Astrocyte (in vitro differentiated cells and primary cell): ENCODE data around the gene PALLD. TPM values are rescaled to one million over a fixed set of nuclear protein-coding genes. Genes with fewer than 3 reads are reported as not detected.

Experiments used
- DNase-seq: peaks from one replicate; pipeline ENCODE4 v3.0.0-alpha.2; 2010; ENCODE audit warnings: low read depth
- FAIRE-seq: peaks from 2 replicates; lab custom pipeline; 2011; peaks lifted over from hg19 to GRCh38; lab: Jason Lieb, UNC
- H2AFZ ChIP-seq: 2 replicates; pipeline ENCODE4 v1.6.0; 2012; ENCODE audit warnings: low read depth, low read length, inconsistent platforms
- H3K27ac ChIP-seq: 2 replicates; pipeline ENCODE4 v1.5.1; 2011; ENCODE audit warnings: low read depth, low read length, inconsistent platforms
- H3K27me3 ChIP-seq: 2 replicates; pipeline ENCODE4 v1.6.0; 2011; ENCODE audit warnings: low read length, inconsistent platforms; ENCODE audit not compliant: insufficient read depth
- H3K36me3 ChIP-seq: 2 replicates; pipeline ENCODE4 v1.5.1; 2011; ENCODE audit warnings: low read length, inconsistent platforms; ENCODE audit not compliant: insufficient read depth
- H3K4me1 ChIP-seq: 2 replicates; pipeline ENCODE4 v1.5.1; 2011; ENCODE audit warnings: low read length, inconsistent platforms; ENCODE audit not compliant: insufficient read depth
- H3K4me2 ChIP-seq: 2 replicates; pipeline ENCODE4 v1.6.0; 2012; ENCODE audit warnings: low read length, inconsistent platforms
- H3K4me3 ChIP-seq: 2 replicates; pipeline ENCODE4 v1.5.1; 2011; ENCODE audit warnings: low read depth, mild to moderate bottlenecking, low read length, inconsistent platforms; ENCODE audit not compliant: insufficient read depth
- H3K79me2 ChIP-seq: 2 replicates; pipeline ENCODE4 v1.6.0; 2012; ENCODE audit warnings: mild to moderate bottlenecking, low read length, inconsistent platforms; ENCODE audit not compliant: insufficient read depth
- H3K9ac ChIP-seq: 2 replicates; pipeline ENCODE4 v1.6.0; 2012; ENCODE audit warnings: mild to moderate bottlenecking, low read length, inconsistent platforms
- H3K9me3 ChIP-seq: 2 replicates; pipeline ENCODE4 v1.5.1; 2012; ENCODE audit warnings: low read depth, mild to moderate bottlenecking, low read length, inconsistent platforms; ENCODE audit not compliant: insufficient read depth
- H4K20me1 ChIP-seq: 2 replicates; pipeline ENCODE4 v1.6.0; 2012; ENCODE audit warnings: low read length, inconsistent platforms; ENCODE audit not compliant: insufficient read depth
- H3K27ac Mint-ChIP-seq: one replicate; pipeline ENCODE4 v1.8.0; 2021; ENCODE audit warnings: mild to moderate bottlenecking, mixed read lengths; ENCODE audit not compliant: unreplicated experiment
- H3K27me3 Mint-ChIP-seq: one replicate; pipeline ENCODE4 v1.8.0; 2021; ENCODE audit warnings: low read depth, mixed read lengths; ENCODE audit not compliant: unreplicated experiment
- H3K36me3 Mint-ChIP-seq: one replicate; pipeline ENCODE4 v1.8.0; 2021; ENCODE audit warnings: low read depth, mixed read lengths; ENCODE audit not compliant: unreplicated experiment
- H3K4me1 Mint-ChIP-seq: one replicate; pipeline ENCODE4 v1.8.0; 2021; ENCODE audit warnings: low read depth, mixed read lengths; ENCODE audit not compliant: unreplicated experiment
- H3K4me3 Mint-ChIP-seq: one replicate; pipeline ENCODE4 v1.8.0; 2021; ENCODE audit warnings: mild to moderate bottlenecking, moderate library complexity, mixed read lengths; ENCODE audit not compliant: unreplicated experiment
- H3K9me3 Mint-ChIP-seq: one replicate; pipeline ENCODE4 v1.8.0; 2021; ENCODE audit warnings: mild to moderate bottlenecking, mixed read lengths; ENCODE audit not compliant: unreplicated experiment
- CTCF ChIP-seq: IDR thresholded peaks from 2 replicates; pipeline ENCODE4 v1.5.1; 2011; ENCODE audit warnings: low read depth, mild to moderate bottlenecking, inconsistent platforms, low read length, moderate library complexity; ENCODE audit not compliant: insufficient read depth
- EZH2 ChIP-seq: IDR thresholded peaks from 2 replicates; pipeline ENCODE4 v1.6.1; 2012; ENCODE audit warnings: mild to moderate bottlenecking, low read length, inconsistent platforms; ENCODE audit not compliant: insufficient read depth
- total RNA-seq: library from RNA; stranded (reverse); gene quantifications from 2 replicates; pipeline ENCODE4 v1.2.1, GENCODE V29; 2021

PALLD gene
- total RNA-seq, 1 donor from 2014 or later: 498 TPM

- H3K4me3 ChIP-seq: no peak overlapping the region
- Mint-ChIP-seq H3K27ac (peak overlapping the region; percentile 77), H3K27me3 (no peaks in the 10 kb centered on the region), H3K9me3 (no peaks in the 10 kb centered on the region), H3K36me3 (peaks cover 31% of the 10 kb centered on the region), H3K4me3 (peak overlapping the region; percentile 13), H3K4me1 (peaks cover 80% of the 10 kb centered on the region)
- H3K9me3 ChIP-seq: no peaks in the 10 kb centered on the region
- FAIRE-seq: peak; percentile 37
- peaks cover 55% of the 10 kb centered on the region for H4K20me1 ChIP-seq
- H3K4me1 ChIP-seq: peaks cover 47% of the 10 kb centered on the region
- H3K36me3 ChIP-seq: peaks cover 20% of the 10 kb centered on the region
- no peak for DNase-seq
- no peak overlapping the region for H3K4me2 ChIP-seq
- H3K9ac ChIP-seq: peak overlapping the region; percentile 19
- no peak for TF ChIP-seq CTCF
- no peak for TF ChIP-seq EZH2
- H3K79me2 ChIP-seq: peaks cover 94% of the 10 kb centered on the region
- H2AFZ ChIP-seq: no peak overlapping the region
- no peaks in the 10 kb centered on the region for H3K27me3 ChIP-seq
- H3K27ac ChIP-seq: peak overlapping the region; percentile 28
Observed at GRCh38 chr4:168879188-168879587, 382.3 kb downstream of the PALLD start.

DNA sequence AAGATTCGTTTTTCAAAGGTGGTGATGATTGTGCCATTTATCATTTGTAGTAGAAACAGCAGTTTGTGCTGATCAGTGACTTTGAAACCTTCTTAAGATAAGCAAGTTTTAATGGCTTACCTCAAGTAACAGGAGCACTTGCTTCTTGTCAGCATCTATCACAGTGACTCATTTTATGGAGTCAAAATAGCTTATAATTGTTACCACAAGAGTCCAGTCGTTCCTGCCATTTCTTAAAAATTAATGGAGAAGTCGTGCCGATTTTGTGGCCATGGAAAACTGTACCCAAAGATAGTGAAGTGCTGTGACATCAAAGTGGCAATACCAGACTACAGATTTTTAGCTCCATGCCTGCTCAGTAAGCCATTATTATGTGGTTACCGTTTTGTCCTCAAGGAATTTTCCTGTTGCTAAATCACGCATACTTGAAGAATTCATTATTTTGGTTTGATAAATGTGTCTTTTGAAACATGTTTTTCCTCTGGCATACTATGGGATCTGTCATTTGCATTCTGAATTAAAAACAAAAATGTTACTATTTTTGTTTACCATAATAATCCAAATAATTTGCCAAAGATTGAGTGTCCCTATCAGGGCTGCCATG is 383.3 kb downstream of the PALLD start:
- Histone ChIP-seq H3K4me2 (no peak overlapping the region), H3K4me1 (peaks cover 57% of the 10 kb centered on the region), H3K9ac (no peak overlapping the region), H3K27ac (peak overlapping the region; percentile 28), H3K79me2 (peaks cover 94% of the 10 kb centered on the region), H3K4me3 (no peak overlapping the region), H3K9me3 (no peaks in the 10 kb centered on the region), H2AFZ (no peak overlapping the region), H3K27me3 (no peaks in the 10 kb centered on the region), H4K20me1 (peaks cover 59% of the 10 kb centered on the region), H3K36me3 (peaks cover 30% of the 10 kb centered on the region)
- Mint-ChIP-seq H3K27ac (peak overlapping the region; percentile 77), H3K27me3 (no peaks in the 10 kb centered on the region), H3K9me3 (no peaks in the 10 kb centered on the region), H3K4me3 (peak overlapping the region; percentile 15), H3K4me1 (peaks cover 85% of the 10 kb centered on the region), H3K36me3 (peaks cover 30% of the 10 kb centered on the region)
- FAIRE-seq (peak; percentile 71), DNase-seq (peak; percentile 80)
- TF ChIP-seq CTCF (no peak), EZH2 (no peak)

- Histone ChIP-seq H3K36me3 (peaks cover 36% of the 10 kb centered on the region), H3K79me2 (peaks cover 92% of the 10 kb centered on the region), H3K27me3 (no peaks in the 10 kb centered on the region), H3K27ac (peak overlapping the region; percentile 28), H3K4me2 (no peak overlapping the region), H3K9me3 (no peaks in the 10 kb centered on the region), H2AFZ (no peak overlapping the region), H3K4me1 (peaks cover 62% of the 10 kb centered on the region), H3K4me3 (no peak overlapping the region), H4K20me1 (peaks cover 56% of the 10 kb centered on the region), H3K9ac (no peak overlapping the region)
- DNase-seq (no peak), FAIRE-seq (no peak)
- Mint-ChIP-seq H3K27ac (peak overlapping the region; percentile 70), H3K27me3 (no peaks in the 10 kb centered on the region), H3K36me3 (peaks cover 28% of the 10 kb centered on the region), H3K4me1 (peaks cover 84% of the 10 kb centered on the region), H3K4me3 (no peak overlapping the region), H3K9me3 (no peaks in the 10 kb centered on the region)
- TF ChIP-seq CTCF (no peak), EZH2 (no peak)
Observed at GRCh38 chr4:168880811-168881595, 384.2 kb downstream of the PALLD start.
